GM12878 (cell line): Measurements from ENCODE around the gene DAPK3. TPM values are rescaled to one million over a fixed set of nuclear protein-coding genes. Genes with fewer than 3 reads are reported as not detected.

ENCODE experiments used
- ATAC-seq: fragments of 200-7000 bp; cut with Tn5 transposase; 3 replicates; pipeline ENCODE4 v1.9.1; 2020; ENCODE audit warnings: mild to moderate bottlenecking, moderate library complexity
- BruUV-seq: library from RNA; stranded (reverse); fragments of 400-500 nt; replicated peaks from 2 replicates; lab custom pipeline; 2021; lab: Mats Ljungman, UMichigan
- CTCF ChIA-PET: fragments of 300-600 bp; sonication (Branson Sonifier 250); formaldehyde crosslinking; extraction: SDS; loops from one replicate; lab custom pipeline; 2021; ENCODE audit warnings: inconsistent platforms; lab: Yijun Ruan, JAX
- POLR2A ChIA-PET: fragments of 350-600 bp; formaldehyde crosslinking; extraction: SDS; loops from one replicate; lab custom pipeline; 2021; ENCODE audit warnings: inconsistent platforms; lab: Charles Lee
- RAD21 ChIA-PET: fragments of 300-600 bp; sonication (Branson Sonifier 250); formaldehyde crosslinking; loops from one replicate; lab custom pipeline; 2023; ENCODE audit warnings: antibody characterized with exemption; ENCODE audit not compliant: unreplicated experiment; lab: Charles Lee
- SMC1A ChIA-PET: fragments of 300-600 bp; sonication (Branson Sonifier 250); formaldehyde crosslinking; loops from one replicate; lab custom pipeline; 2023; ENCODE audit not compliant: unreplicated experiment, uncharacterized antibody; lab: Charles Lee
- DNase-seq: peaks from one replicate; pipeline ENCODE4 v3.0.0-alpha.2; 2011; ENCODE audit warnings: low read depth, low spot score
- FAIRE-seq: peaks from 3 replicates; lab custom pipeline; 2011; peaks lifted over from hg19 to GRCh38; lab: Jason Lieb, UNC
- H2AFZ ChIP-seq: 2 replicates; pipeline ENCODE4 v1.6.0; 2011; ENCODE audit warnings: low read depth, low read length, control low read depth; ENCODE audit not compliant: control insufficient read depth
- H3K27ac ChIP-seq: 2 replicates; pipeline ENCODE4 v1.5.1; 2011; ENCODE audit warnings: control low read depth; ENCODE audit not compliant: control insufficient read depth, insufficient read depth
- H3K27me3 ChIP-seq, 2 experiments: replicated peaks in 1 of 2; 2 replicates each; pipeline versions ENCODE4 v1.6.0 to v1.6.1; 2011; ENCODE audit warnings: low read length in 1 of 2; ENCODE audit not compliant: control insufficient read depth in 2 of 2, insufficient read depth in 2 of 2
- H3K36me3 ChIP-seq, 2 experiments: 2 replicates each; pipeline ENCODE4 v1.5.1; 2011; ENCODE audit warnings: low read length in 1 of 2; ENCODE audit not compliant: control insufficient read depth in 2 of 2, insufficient read depth in 2 of 2
- H3K4me1 ChIP-seq: 2 replicates; pipeline ENCODE4 v1.6.1; 2011; ENCODE audit warnings: mild to moderate bottlenecking, low read length, moderate library complexity, mixed read lengths; ENCODE audit not compliant: control insufficient read depth, insufficient read depth
- H3K4me2 ChIP-seq: 2 replicates; pipeline ENCODE4 v1.6.0; 2011; ENCODE audit warnings: control low read depth; ENCODE audit not compliant: control insufficient read depth, insufficient read depth
- H3K4me3 ChIP-seq: fragments of 200-600 bp; sonication (generic); 2 replicates; pipeline ENCODE4 v1.5.1; 2016
- H3K79me2 ChIP-seq: 2 replicates; pipeline ENCODE4 v1.6.0; 2011; ENCODE audit warnings: low read length; ENCODE audit not compliant: control insufficient read depth, insufficient read depth
- H3K9ac ChIP-seq: 2 replicates; pipeline ENCODE4 v1.8.0; 2011; ENCODE audit warnings: low read length, control low read depth, mixed read lengths; ENCODE audit not compliant: control insufficient read depth, insufficient read depth
- H3K9me3 ChIP-seq: replicated peaks from 3 replicates; pipeline ENCODE4 v1.5.1; 2011; ENCODE audit warnings: mild to moderate bottlenecking, low read length; ENCODE audit not compliant: control insufficient read depth, insufficient read depth
- H4K20me1 ChIP-seq: 2 replicates; pipeline ENCODE4 v1.6.0; 2011; ENCODE audit not compliant: control insufficient read depth, insufficient read depth
- ATF7 ChIP-seq: fragments of 450-650 bp; IDR thresholded peaks from 2 replicates; pipeline ENCODE4 v1.6.1; 2016; ENCODE audit warnings: low read depth, mild to moderate bottlenecking
- BHLHE40 ChIP-seq, 2 experiments: fragments of 450-650 bp in 1 of 2; IDR thresholded peaks; 2 replicates each; pipeline ENCODE4 v1.6.1; 2011 to 2017; ENCODE audit warnings: low read depth in 2 of 2, borderline replicate concordance in 1 of 2, improper control_type of control experiment in 1 of 2, low read length in 1 of 2, mild to moderate bottlenecking in 1 of 2
- CEBPZ ChIP-seq: fragments of 150-350 bp; IDR thresholded peaks from 2 replicates; pipeline ENCODE4 v1.6.1; 2016; ENCODE audit warnings: low read depth, low read length
- DPF2 ChIP-seq: fragments of 450-650 bp; IDR thresholded peaks from 2 replicates; pipeline ENCODE4 v1.6.1; 2017; ENCODE audit warnings: mild to moderate bottlenecking
- GABPA ChIP-seq: IDR thresholded peaks from 2 replicates; pipeline ENCODE4 v1.6.1; 2014; ENCODE audit warnings: antibody characterized with exemption, low read depth, mild to moderate bottlenecking, inconsistent platforms
- RELA ChIP-seq: fragments of 450-650 bp; IDR thresholded peaks from 2 replicates; pipeline ENCODE4 v1.8.0; 2014; ENCODE audit warnings: borderline replicate concordance; ENCODE audit not compliant: partially characterized antibody
- WGBS: methylation state at CpG from one replicate; pipeline ENCODE4 v1.1.6; 2016; ENCODE audit warnings: low lambda C conversion rate; ENCODE audit not compliant: insufficient replicate concordance, insufficient coverage; ENCODE audit errors: missing lambda C conversion rate; 5-methylcytosine and 5-hydroxymethylcytosine counted together
- in situ Hi-C: fragments of 300-500 bp; cut with MboI; formaldehyde crosslinking; loops from 9 replicates; pipeline ENCODE4 v1.14.3; 2018; ENCODE audit warnings: mixed read lengths
- intact Hi-C: fragments of 100-400 bp; cut with micrococcal nuclease; formaldehyde crosslinking; loops from one replicate; pipeline ENCODE4 v1.14.2; 2022; ENCODE audit not compliant: unreplicated experiment
- polyA plus RNA-seq, 11 experiments: library from polyadenylated mRNA; depleted of rRNA in 4 of 11; unstranded in 6 of 11; stranded (reverse) in 5 of 11; fragments of >200 nt; fragmentation: Nextera tagmentation in 4 of 11; fragmentation: Illumina TruSeq in 1 of 11; extraction: Ambion mirVana in 4 of 11; extraction: Trizol in 1 of 11; gene quantifications; 1 replicate in 1 of 11; 2 replicates in 10 of 11; pipeline versions ENCODE4 v1.2.1 to v1.2.3, GENCODE V29; 2011 to 2016; ENCODE audit warnings: inconsistent platforms in 2 of 11, missing spikeins in 2 of 11, low read depth in 1 of 11
- total RNA-seq, 4 experiments: library from RNA; depleted of rRNA in 3 of 4; stranded (reverse); fragments of >200 nt in 3 of 4; fragmentation: Illumina TruSeq in 1 of 4; extraction: Trizol in 1 of 4; gene quantifications; 2 replicates each; pipeline versions ENCODE4 v1.2.1 to v1.2.3, GENCODE V29; 2013 to 2021

Gene DAPK3
- total and polyA plus RNA-seq, 10 of the 15 experiments (the other 5 are each of a cell fraction or from before 2014, with no cell fraction given): 0.13 to 46.4 (median 24.8) TPM

GRCh38 chr19:4016486-4016885 lies 45.6 kb upstream of the DAPK3 start:
- POLR2A ChIA-PET: no interaction called here
- Histone ChIP-seq H3K79me2 (peaks cover 1% of the 10 kb centered on the region; the same call in 1 of the 2 replicates), H3K9ac (no peak overlapping the region)

More at GRCh38 chr19:4016486-4016885, 45.6 kb upstream of the DAPK3 start:
- no peaks in the 10 kb centered on the region for H3K4me1 ChIP-seq
- no peak overlapping the region for H2AFZ ChIP-seq
- no peak for DNase-seq
- TF ChIP-seq CEBPZ (no peak), DPF2 (no peak), ATF7 (no peak), BHLHE40 (IDR thresholded peaks at IDR 0.05; ENCODE audit: borderline replicate concordance in 1 of 2, low read depth in 2 of 2, low read length in 1 of 2) (no peak), GABPA (no peak), RELA (no peak)
- TF ChIP-seq, all 136 proteins: peak for 0
- in situ Hi-C loops (no loop called here), intact Hi-C loops (no loop called here)
- H3K4me2 ChIP-seq: no peak overlapping the region
- whole genome bisulfite sequencing: 78% methylated on average over 12 of the region's 12 CpGs
- CTCF ChIA-PET: no interaction called here
- no peaks in the 10 kb centered on the region for H3K9me3 ChIP-seq
- no peak for ATAC-seq
- no peak for FAIRE-seq
- BruUV-seq: no TSS peak
- no peak overlapping the region for H3K27ac ChIP-seq
- H4K20me1 ChIP-seq: no peaks in the 10 kb centered on the region
- H3K4me3 ChIP-seq: no peak overlapping the region
- peaks cover 3 to 15% of the 10 kb centered on the region in 2 experiments; a peak in 3 of 4 replicates for H3K36me3 ChIP-seq
- SMC1A ChIA-PET: no interaction called here
- RAD21 ChIA-PET: no interaction called here
- no peaks in the 10 kb centered on the region for H3K27me3 ChIP-seq
